ENCODE data around the gene PHKA1. TPM values are rescaled to one million over a fixed set of nuclear protein-coding genes. Genes with fewer than 3 reads are reported as not detected.
A peak's percentile ranks its signal among the peaks of the same experiment; 100 is the strongest.

The PHKA1 gene
- total and polyA plus RNA-seq, 4 donors = 0.57 to 5.5 (median 1.4) TPM

GRCh38 chrX:72576141-72576894 lies 137.8 kb downstream of the PHKA1 start (continued):
- no peak for TF ChIP-seq MAX (IDR thresholded peaks at IDR 0.05)
- TF ChIP-seq FOXA1 (IDR thresholded peaks at IDR 0.05) = no peak
- no peak for TF ChIP-seq ATF3 (IDR thresholded peaks at IDR 0.05)
- peak in 1 of 2 donors; percentile 55 for TF ChIP-seq JUND (IDR thresholded peaks at IDR 0.05)
- TF ChIP-seq NR2F2 (IDR thresholded peaks at IDR 0.05) = no peak
- peak; percentile 69 to 83 for TF ChIP-seq RXRA (IDR thresholded peaks at IDR 0.05)
- TF ChIP-seq SP1 (IDR thresholded peaks at IDR 0.05) = peak; percentile 63
- peak; percentile 43 for TF ChIP-seq ZBTB33 (IDR thresholded peaks at IDR 0.05)
- no peak for TF ChIP-seq HNF4G (IDR thresholded peaks at IDR 0.05)

GRCh38 chrX:72573158-72573511 lies 141.0 kb downstream of the PHKA1 start:
- Histone ChIP-seq H3K4me1 (ENCODE audit: control insufficient read depth in 4 of 4, insufficient read depth in 4 of 4, low read length in 3 of 4) (peaks cover 0 to 4% (median 1%) of the 10 kb centered on the region in 4 donors), H3K27ac (ENCODE audit: low read depth in 1 of 2, low read length in 2 of 2) (peak overlapping the region in 1 of 2 donors; percentile 86), H3K9ac (ENCODE audit: low read depth in 1 of 2, low read length in 2 of 2) (peak overlapping the region in 1 of 2 donors; percentile 81), H3K27me3 (ENCODE audit: control insufficient read depth in 4 of 4, insufficient read depth in 4 of 4, low read length in 3 of 4) (no peaks in the 10 kb centered on the region), H3K36me3 (ENCODE audit: control insufficient read depth in 4 of 4, insufficient read depth in 3 of 4, low read depth in 1 of 4, low read length in 3 of 4) (peaks cover 0 to 6% (median 2%) of the 10 kb centered on the region in 4 donors), H3K4me3 (ENCODE audit: low read depth in 1 of 3, low read length in 3 of 3) (peak overlapping the region in 2 of 3 donors; percentile 60 to 95), H3K9me3 (ENCODE audit: control insufficient read depth in 4 of 4, low read length in 3 of 4) (no peaks in the 10 kb centered on the region)
- TF ChIP-seq REST (IDR thresholded peaks at IDR 0.05) (no peak), ZBTB33 (IDR thresholded peaks at IDR 0.05) (no peak), SP1 (IDR thresholded peaks at IDR 0.05) (peak; percentile 3)
- under 1% methylated on average over 7 of the region's 7 CpGs for WGBS
- DNase-seq (ENCODE audit: low spot score) = no peak

Measured in liver (tissue), 9 donors.